Measurements from ENCODE around the gene SCYGR6.
"Not testable (repeated sequence)": the region's sequence is repeated elsewhere in the genome, so short reads cannot be mapped to it uniquely, and the experiment has no call there.

Gene SCYGR6

DNA sequence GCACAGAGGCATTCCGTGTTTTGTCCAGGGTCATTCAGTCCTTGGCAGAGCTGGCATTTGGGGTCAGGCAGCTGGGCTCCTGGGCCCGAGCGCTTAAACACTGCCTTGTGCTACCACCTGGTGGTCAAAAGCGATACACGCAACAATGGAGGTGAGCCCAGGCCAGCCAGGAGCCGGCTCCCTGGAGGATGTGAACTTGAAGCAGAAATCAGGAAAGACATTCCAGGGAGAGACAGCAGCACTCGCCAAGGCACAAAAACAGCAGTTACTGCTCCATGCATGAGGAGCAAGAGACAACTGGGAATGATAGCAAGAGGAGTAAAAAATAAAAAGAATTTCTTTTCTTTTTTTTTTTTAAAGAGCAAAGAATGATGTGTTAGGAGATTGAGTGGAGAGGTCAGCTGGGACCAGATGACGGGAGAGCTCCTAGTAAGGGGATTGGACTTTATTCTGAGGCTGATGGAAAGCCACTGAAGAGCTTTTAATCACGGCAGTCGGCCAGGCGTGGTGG is 41.9 kb upstream of the SCYGR6 start:
- H3K4me3 ChIP-seq (replicated peaks; ENCODE audit: low read depth, low read length) = no peak overlapping the region
- peak; percentile 86 for TF ChIP-seq CTCF (IDR thresholded peaks at IDR 0.05; ENCODE audit: insufficient read depth, low read length, poor library complexity, severe bottlenecking)
- H3K27me3 ChIP-seq (replicated peaks; ENCODE audit: control insufficient read depth, insufficient read depth, low read length) = no peaks in the 10 kb centered on the region
- H3K36me3 ChIP-seq (ENCODE audit: control insufficient read depth, insufficient read depth, low read length) = no peaks in the 10 kb centered on the region
- DNase-seq (ENCODE audit: extremely low read depth, insufficient read length) = peak; percentile 39

DNA sequence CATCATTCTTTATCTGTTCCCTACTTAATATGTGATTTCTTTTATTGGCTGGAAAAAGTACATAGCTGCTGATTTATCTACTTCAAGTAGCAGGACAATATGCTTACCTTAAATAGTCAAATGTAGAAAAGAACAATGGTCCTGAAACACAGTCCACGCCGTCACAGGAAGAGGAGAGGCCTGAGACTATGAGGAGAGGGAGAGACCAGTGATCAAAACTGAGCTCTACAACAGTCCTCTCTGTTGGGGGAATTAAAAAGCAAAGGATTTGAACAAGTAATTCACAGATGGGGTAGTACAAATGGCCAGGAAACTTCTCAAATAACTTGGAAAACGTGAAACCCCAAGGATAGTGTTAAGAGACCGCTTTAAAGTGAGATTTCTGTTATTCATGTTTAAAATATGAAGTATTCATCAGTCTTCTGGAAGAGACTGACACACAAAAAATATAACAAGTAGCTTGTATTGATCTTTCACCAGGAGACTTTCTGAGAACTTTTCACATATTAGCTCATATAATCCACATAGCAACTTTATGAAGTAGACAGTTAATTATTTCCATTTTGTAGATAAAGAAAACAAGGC is 41.3 kb upstream of the SCYGR6 start:
- Histone ChIP-seq H3K4me3 (replicated peaks; ENCODE audit: low read depth, low read length) (no peak overlapping the region), H3K27me3 (replicated peaks; ENCODE audit: control insufficient read depth, insufficient read depth, low read length) (no peaks in the 10 kb centered on the region), H3K36me3 (ENCODE audit: control insufficient read depth, insufficient read depth, low read length) (no peaks in the 10 kb centered on the region)
- no peak for TF ChIP-seq CTCF (IDR thresholded peaks at IDR 0.05; ENCODE audit: insufficient read depth, low read length, poor library complexity, severe bottlenecking)
- DNase-seq (ENCODE audit: extremely low read depth, insufficient read length) = no peak

GRCh38 chr2:227761740-227762476 is 37.4 kb upstream of the SCYGR6 start:
- no peaks in the 10 kb centered on the region for H3K36me3 ChIP-seq (ENCODE audit: control insufficient read depth, insufficient read depth, low read length)
- DNase-seq (ENCODE audit: extremely low read depth, insufficient read length) = no peak
- no peaks in the 10 kb centered on the region; the same call in 1 of the 2 replicates for H3K27me3 ChIP-seq (replicated peaks; ENCODE audit: control insufficient read depth, insufficient read depth, low read length)
- no peak overlapping the region for H3K4me3 ChIP-seq (replicated peaks; ENCODE audit: low read depth, low read length)
- TF ChIP-seq CTCF (IDR thresholded peaks at IDR 0.05; ENCODE audit: insufficient read depth, low read length, poor library complexity, severe bottlenecking) = no peak

- Histone ChIP-seq H3K27me3 (replicated peaks; ENCODE audit: control insufficient read depth, insufficient read depth, low read length) (no peaks in the 10 kb centered on the region; the same call in 1 of the 2 replicates), H3K4me3 (replicated peaks; ENCODE audit: low read depth, low read length) (no peak overlapping the region), H3K36me3 (ENCODE audit: control insufficient read depth, insufficient read depth, low read length) (no peaks in the 10 kb centered on the region)
- no peak for TF ChIP-seq CTCF (IDR thresholded peaks at IDR 0.05; ENCODE audit: insufficient read depth, low read length, poor library complexity, severe bottlenecking)
- DNase-seq (ENCODE audit: extremely low read depth, insufficient read length) = no peak
These were observed 35.0 kb upstream of the SCYGR6 start for GRCh38 chr2:227759411-227760118.

GRCh38 chr2:227756261-227756660 is 31.7 kb upstream of the SCYGR6 start:
- H3K36me3 ChIP-seq (ENCODE audit: control insufficient read depth, insufficient read depth, low read length); H3K4me3 ChIP-seq (replicated peaks; ENCODE audit: low read depth, low read length); DNase-seq (ENCODE audit: extremely low read depth, insufficient read length); H3K27me3 ChIP-seq (replicated peaks; ENCODE audit: control insufficient read depth, insufficient read depth, low read length): not testable (repeated sequence)

DNA sequence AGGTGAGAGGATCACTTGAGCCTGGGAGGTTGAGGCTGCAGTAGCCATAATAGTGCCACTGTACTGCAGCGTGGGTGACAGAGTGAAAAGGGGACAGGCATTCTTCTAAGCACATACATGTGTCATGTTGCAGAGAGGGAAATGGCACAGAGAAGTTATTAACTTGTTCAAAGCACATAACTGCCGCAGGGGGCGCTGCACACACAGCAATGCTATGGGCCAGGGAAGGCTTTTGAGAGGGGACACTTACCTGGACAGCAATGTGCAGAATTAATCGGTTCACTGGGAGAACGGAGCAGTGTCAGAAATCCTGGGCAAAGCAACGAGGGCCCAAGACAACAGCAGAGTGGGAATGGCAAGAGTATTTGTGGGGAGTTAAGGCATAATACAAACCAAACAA is 23.5 kb upstream of the SCYGR6 start:
- H3K36me3 ChIP-seq (ENCODE audit: control insufficient read depth, insufficient read depth, low read length) = no peaks in the 10 kb centered on the region
- no peaks in the 10 kb centered on the region for H3K27me3 ChIP-seq (replicated peaks; ENCODE audit: control insufficient read depth, insufficient read depth, low read length)
- DNase-seq (ENCODE audit: extremely low read depth, insufficient read length) = no peak
- peak; percentile 60 for TF ChIP-seq CTCF (IDR thresholded peaks at IDR 0.05; ENCODE audit: insufficient read depth, low read length, poor library complexity, severe bottlenecking)
- H3K4me3 ChIP-seq (replicated peaks; ENCODE audit: low read depth, low read length) = no peak overlapping the region
